HepG2 (cell line): ENCODE results near the gene GLO1. TPM values are rescaled to one million over a fixed set of nuclear protein-coding genes. Genes with fewer than 3 reads are reported as not detected.

Experiments used
- AGO2 ChIP-seq: fragments of 200-400 bp; formaldehyde crosslinking; optimal IDR thresholded peaks from 2 replicates; pipeline ENCODE3; 2017; ENCODE audit warnings: mild to moderate bottlenecking, low read depth, low read length, moderate library complexity
- CERS6 ChIP-seq: sonication (generic); formaldehyde crosslinking; IDR thresholded peaks from 2 replicates; pipeline ENCODE4 v1.5.0; 2020; ENCODE audit warnings: missing genetic modification reagents
- EED ChIP-seq: sonication (generic); formaldehyde crosslinking; IDR thresholded peaks from 2 replicates; pipeline ENCODE4 v1.5.0; 2020; ENCODE audit warnings: mild to moderate bottlenecking, missing genetic modification reagents
- HDAC1 ChIP-seq: sonication (generic); formaldehyde crosslinking; IDR thresholded peaks from 2 replicates; pipeline ENCODE4 v1.5.1; 2020; ENCODE audit warnings: mild to moderate bottlenecking, missing genetic modification reagents
- MAF1 ChIP-seq: sonication (generic); formaldehyde crosslinking; IDR thresholded peaks from 2 replicates; pipeline ENCODE4 v1.5.0; 2020; ENCODE audit warnings: missing genetic modification reagents, borderline replicate concordance
- MIER3 ChIP-seq: IDR thresholded peaks from 2 replicates; pipeline ENCODE4 v1.6.1; 2016; ENCODE audit warnings: missing compliant biosample characterization, borderline replicate concordance
- NFE2L1 ChIP-seq: sonication (generic); formaldehyde crosslinking; IDR thresholded peaks from 2 replicates; pipeline ENCODE4 v1.4.0; 2020; ENCODE audit warnings: missing genetic modification reagents, mild to moderate bottlenecking, borderline replicate concordance
- NONO ChIP-seq, 2 experiments: fragments of 450-650 bp in 1 of 2; sonication (generic) in 1 of 2; formaldehyde crosslinking in 1 of 2; IDR thresholded peaks in 1 of 2; conservative IDR thresholded peaks in 1 of 2; 2 replicates each; pipeline versions ENCODE4 v1.6.1 to v1.8.0; 2017 to 2022; ENCODE audit warnings: mild to moderate bottlenecking in 1 of 2, missing genetic modification reagents in 1 of 2, moderate library complexity in 1 of 2
- PCBP2 ChIP-seq: fragments of 200-400 bp; formaldehyde crosslinking; optimal IDR thresholded peaks from 2 replicates; pipeline ENCODE3; 2018; ENCODE audit warnings: low read length, low read depth; ENCODE audit not compliant: poor library complexity, severe bottlenecking
- SIN3A ChIP-seq: IDR thresholded peaks from 2 replicates; pipeline ENCODE4 v1.6.1; 2011; ENCODE audit warnings: low read depth, mild to moderate bottlenecking, control low read depth, low read length, borderline replicate concordance
- SP1 ChIP-seq, 2 experiments: fragments of 450-650 bp in 1 of 2; sonication (generic) in 1 of 2; formaldehyde crosslinking in 1 of 2; IDR thresholded peaks; 2 replicates each; pipeline versions ENCODE4 v1.4.0 to v1.6.1; 2016 to 2020; ENCODE audit warnings: missing genetic modification reagents in 1 of 2
- STAG1 ChIP-seq: sonication (generic); formaldehyde crosslinking; IDR thresholded peaks from 2 replicates; pipeline ENCODE4 v1.4.0; 2020; ENCODE audit warnings: missing genetic modification reagents
- STAT5B ChIP-seq: sonication (generic); formaldehyde crosslinking; IDR thresholded peaks from 2 replicates; pipeline ENCODE4 v1.4.0; 2020; ENCODE audit warnings: missing genetic modification reagents
- THAP7 ChIP-seq: sonication (generic); formaldehyde crosslinking; IDR thresholded peaks from 2 replicates; pipeline ENCODE4 v1.8.1; 2023; ENCODE audit warnings: mild to moderate bottlenecking, missing genetic modification reagents
- TRIM24 ChIP-seq: sonication (generic); formaldehyde crosslinking; IDR thresholded peaks from 2 replicates; pipeline ENCODE4 v1.8.0; 2022; ENCODE audit warnings: mild to moderate bottlenecking, missing genetic modification reagents
- XRCC5 ChIP-seq: fragments of 200-400 bp; formaldehyde crosslinking; optimal IDR thresholded peaks from 2 replicates; pipeline ENCODE3; 2017; ENCODE audit warnings: mild to moderate bottlenecking, low read length
- ZFP82 ChIP-seq: sonication (generic); formaldehyde crosslinking; IDR thresholded peaks from 2 replicates; pipeline ENCODE4 v1.5.1; 2020; ENCODE audit warnings: mild to moderate bottlenecking, missing genetic modification reagents, borderline replicate concordance
- ZNF292 ChIP-seq: sonication (generic); formaldehyde crosslinking; IDR thresholded peaks from 2 replicates; pipeline ENCODE4 v1.8.1; 2022; ENCODE audit warnings: mild to moderate bottlenecking, low read depth, missing genetic modification reagents, borderline replicate concordance
- ZNF549 ChIP-seq: sonication (generic); formaldehyde crosslinking; IDR thresholded peaks from 2 replicates; pipeline ENCODE4 v1.5.0; 2020; ENCODE audit warnings: missing genetic modification reagents
- ZNF572 ChIP-seq: sonication (generic); formaldehyde crosslinking; IDR thresholded peaks from 2 replicates; pipeline ENCODE4 v1.5.1; 2020; ENCODE audit warnings: mild to moderate bottlenecking, missing genetic modification reagents
- ZNF609 ChIP-seq: sonication (generic); formaldehyde crosslinking; IDR thresholded peaks from 2 replicates; pipeline ENCODE4 v1.4.0; 2020; ENCODE audit warnings: mild to moderate bottlenecking, missing genetic modification reagents, borderline replicate concordance
- polyA plus RNA-seq, 8 experiments: library from polyadenylated mRNA; depleted of rRNA in 3 of 8; stranded (reverse) in 7 of 8; unstranded in 1 of 8; fragments of >200 nt; fragmentation: Illumina TruSeq in 4 of 8; extraction: Trizol in 4 of 8; gene quantifications; 2 replicates each; pipeline versions ENCODE4 v1.2.1 to v1.2.3, GENCODE V29; 2011 to 2016; ENCODE audit warnings: low read depth in 4 of 8, missing spikeins in 1 of 8, mixed read lengths in 1 of 8; ENCODE audit not compliant: insufficient read depth in 1 of 8
- total RNA-seq, 5 experiments: library from RNA; depleted of rRNA; stranded (reverse); fragments of >200 nt; fragmentation: Illumina TruSeq; extraction: Trizol; gene quantifications; 2 replicates each; pipeline ENCODE4 v1.2.3, GENCODE V29; 2016; ENCODE audit warnings: low read depth in 1 of 5

Gene GLO1
- total and polyA plus RNA-seq, 2 of the 13 experiments (the other 11 are each of a cell fraction or from before 2014, with no cell fraction given) = 77.1 to 177 TPM

GRCh38 chr6:38639498-38640215 is 63.3 kb downstream of the GLO1 start, which contains the start of gene BTBD9 (continued):
- TF ChIP-seq ZNF609 (CRISPR knock-in tag) (no peak), THAP7 (CRISPR knock-in tag) (0 out of 2 replicates have a peak, but pooled peaks have one; percentile 17), STAG1 (CRISPR knock-in tag) (no peak), ZFP82 (no peak), NFE2L1 (CRISPR knock-in tag) (no peak), SIN3A (peak; percentile 73; the same call in 1 of the 2 replicates), EED (CRISPR knock-in tag) (0 out of 2 replicates have a peak, but pooled peaks have one; percentile 68), AGO2 (no peak), TRIM24 (CRISPR knock-in tag) (no peak), MAF1 (CRISPR knock-in tag) (no peak), NONO (IDR thresholded peaks at IDR 0.05) (no peak), NONO (CRISPR knock-in tag; conservative IDR thresholded peaks at IDR 0.05) (no peak; the same call in 1 of the 2 replicates), MIER3 (CRISPR knock-in tag) (no peak), SP1 (IDR thresholded peaks at IDR 0.05) (no peak), SP1 (CRISPR knock-in tag; IDR thresholded peaks at IDR 0.05) (peak; percentile 11; the same call in 1 of the 2 replicates), ZNF572 (CRISPR knock-in tag) (peak; percentile 54; the same call in 1 of the 2 replicates), PCBP2 (no peak), ZNF292 (CRISPR knock-in tag) (no peak), STAT5B (CRISPR knock-in tag) (no peak), HDAC1 (CRISPR knock-in tag) (peak; percentile 28; the same call in 1 of the 2 replicates), XRCC5 (peak; percentile 18), ZNF549 (no peak), CERS6 (CRISPR knock-in tag) (0 out of 2 replicates have a peak, but pooled peaks have one; percentile 73)
